ENCODE measurements around the gene SEMA4B.
A peak's percentile ranks its signal among the peaks of the same experiment; 100 is the strongest.

DNA sequence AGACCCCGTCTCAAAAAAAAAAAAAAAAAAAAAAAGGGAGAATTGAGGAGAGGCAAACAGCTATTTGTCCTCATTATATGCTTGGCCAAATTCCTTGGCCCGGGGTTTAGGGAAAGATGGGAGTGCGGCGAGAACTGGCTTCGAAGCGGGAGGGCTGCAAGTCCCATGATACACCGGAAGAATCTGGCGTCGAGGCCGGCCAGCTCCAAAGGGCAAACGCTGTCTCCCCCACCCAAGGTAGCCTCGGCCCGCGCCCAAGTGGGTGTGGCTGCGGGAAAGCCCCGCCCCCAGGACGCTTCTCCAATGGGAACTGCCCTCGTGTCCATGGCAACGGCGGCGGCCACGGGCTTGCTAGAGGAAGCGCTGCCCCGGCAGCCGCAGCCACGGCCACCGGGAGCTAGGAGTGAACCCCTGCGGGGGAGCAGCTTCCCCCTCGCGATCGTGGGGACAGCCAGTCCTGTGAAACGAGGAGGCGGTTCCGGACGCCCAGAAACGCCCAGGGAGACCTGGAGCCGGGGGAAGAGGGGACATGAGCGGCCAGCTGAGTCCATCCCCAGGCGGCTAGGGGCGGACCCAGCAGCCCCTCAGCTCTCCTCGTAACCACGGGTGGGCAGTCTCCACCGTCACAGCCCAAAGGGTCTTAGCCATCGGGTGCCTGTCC is 48.2 kb downstream of the SEMA4B start, which contains the start of gene TTLL13:
- TF ChIP-seq SREBF1 (IDR thresholded peaks at IDR 0.05; ENCODE audit: borderline replicate concordance, low read depth, low read length): no peak
- TF ChIP-seq TCF7 (IDR thresholded peaks at IDR 0.05; ENCODE audit: borderline replicate concordance): no peak
- TF ChIP-seq JUND (IDR thresholded peaks at IDR 0.05; ENCODE audit: borderline replicate concordance, low read depth, low read length): peak; percentile 21; the same call in 1 of the 2 replicates
- TF ChIP-seq JUND (tag; IDR thresholded peaks at IDR 0.05; ENCODE audit: borderline replicate concordance, low read depth, low read length): no peak; the same call in 2 of the 3 replicates
- TF ChIP-seq, protein P1, sequence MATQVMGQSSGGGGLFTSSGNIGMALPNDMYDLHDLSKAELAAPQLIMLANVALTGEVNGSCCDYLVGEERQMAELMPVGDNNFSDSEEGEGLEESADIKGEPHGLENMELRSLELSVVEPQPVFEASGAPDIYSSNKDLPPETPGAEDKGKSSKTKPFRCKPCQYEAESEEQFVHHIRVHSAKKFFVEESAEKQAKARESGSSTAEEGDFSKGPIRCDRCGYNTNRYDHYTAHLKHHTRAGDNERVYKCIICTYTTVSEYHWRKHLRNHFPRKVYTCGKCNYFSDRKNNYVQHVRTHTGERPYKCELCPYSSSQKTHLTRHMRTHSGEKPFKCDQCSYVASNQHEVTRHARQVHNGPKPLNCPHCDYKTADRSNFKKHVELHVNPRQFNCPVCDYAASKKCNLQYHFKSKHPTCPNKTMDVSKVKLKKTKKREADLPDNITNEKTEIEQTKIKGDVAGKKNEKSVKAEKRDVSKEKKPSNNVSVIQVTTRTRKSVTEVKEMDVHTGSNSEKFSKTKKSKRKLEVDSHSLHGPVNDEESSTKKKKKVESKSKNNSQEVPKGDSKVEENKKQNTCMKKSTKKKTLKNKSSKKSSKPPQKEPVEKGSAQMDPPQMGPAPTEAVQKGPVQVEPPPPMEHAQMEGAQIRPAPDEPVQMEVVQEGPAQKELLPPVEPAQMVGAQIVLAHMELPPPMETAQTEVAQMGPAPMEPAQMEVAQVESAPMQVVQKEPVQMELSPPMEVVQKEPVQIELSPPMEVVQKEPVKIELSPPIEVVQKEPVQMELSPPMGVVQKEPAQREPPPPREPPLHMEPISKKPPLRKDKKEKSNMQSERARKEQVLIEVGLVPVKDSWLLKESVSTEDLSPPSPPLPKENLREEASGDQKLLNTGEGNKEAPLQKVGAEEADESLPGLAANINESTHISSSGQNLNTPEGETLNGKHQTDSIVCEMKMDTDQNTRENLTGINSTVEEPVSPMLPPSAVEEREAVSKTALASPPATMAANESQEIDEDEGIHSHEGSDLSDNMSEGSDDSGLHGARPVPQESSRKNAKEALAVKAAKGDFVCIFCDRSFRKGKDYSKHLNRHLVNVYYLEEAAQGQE (IDR thresholded peaks at IDR 0.05; ENCODE audit: borderline replicate concordance): no peak
- TF ChIP-seq, protein P1 (CRISPR knock-in tag; IDR thresholded peaks at IDR 0.05; ENCODE audit: low read depth): 0 out of 2 replicates have a peak, but pooled peaks have one; percentile 18
- no peak for TF ChIP-seq ZNF12 (CRISPR knock-in tag; IDR thresholded peaks at IDR 0.05)
- TF ChIP-seq THRAP3 (IDR thresholded peaks at IDR 0.05; ENCODE audit: borderline replicate concordance): no peak
- no peak for TF ChIP-seq SRSF1 (IDR thresholded peaks at IDR 0.05; ENCODE audit: low read depth, low read length)
- no peak for TF ChIP-seq BDP1 (IDR thresholded peaks at IDR 0.05; ENCODE audit: insufficient read depth, insufficient read length)
- TF ChIP-seq BCOR (IDR thresholded peaks at IDR 0.05): no peak; the same call in 1 of the 2 replicates
- TF ChIP-seq, protein P2, sequence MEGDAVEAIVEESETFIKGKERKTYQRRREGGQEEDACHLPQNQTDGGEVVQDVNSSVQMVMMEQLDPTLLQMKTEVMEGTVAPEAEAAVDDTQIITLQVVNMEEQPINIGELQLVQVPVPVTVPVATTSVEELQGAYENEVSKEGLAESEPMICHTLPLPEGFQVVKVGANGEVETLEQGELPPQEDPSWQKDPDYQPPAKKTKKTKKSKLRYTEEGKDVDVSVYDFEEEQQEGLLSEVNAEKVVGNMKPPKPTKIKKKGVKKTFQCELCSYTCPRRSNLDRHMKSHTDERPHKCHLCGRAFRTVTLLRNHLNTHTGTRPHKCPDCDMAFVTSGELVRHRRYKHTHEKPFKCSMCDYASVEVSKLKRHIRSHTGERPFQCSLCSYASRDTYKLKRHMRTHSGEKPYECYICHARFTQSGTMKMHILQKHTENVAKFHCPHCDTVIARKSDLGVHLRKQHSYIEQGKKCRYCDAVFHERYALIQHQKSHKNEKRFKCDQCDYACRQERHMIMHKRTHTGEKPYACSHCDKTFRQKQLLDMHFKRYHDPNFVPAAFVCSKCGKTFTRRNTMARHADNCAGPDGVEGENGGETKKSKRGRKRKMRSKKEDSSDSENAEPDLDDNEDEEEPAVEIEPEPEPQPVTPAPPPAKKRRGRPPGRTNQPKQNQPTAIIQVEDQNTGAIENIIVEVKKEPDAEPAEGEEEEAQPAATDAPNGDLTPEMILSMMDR (IDR thresholded peaks at IDR 0.05 in 2 of 3, conservative IDR thresholded peaks at IDR 0.05 in 1 of 3; ENCODE audit: insufficient read depth in 2 of 3, low read depth in 1 of 3, low read length in 3 of 3): 0 out of 6 replicates have a peak, but pooled peaks of 1 of the 3 experiments have one; percentile 7
